Measurements from ENCODE around the gene ROBO1.
A peak's percentile ranks its signal among the peaks of the same experiment; 100 is the strongest.

The ROBO1 gene

DNA sequence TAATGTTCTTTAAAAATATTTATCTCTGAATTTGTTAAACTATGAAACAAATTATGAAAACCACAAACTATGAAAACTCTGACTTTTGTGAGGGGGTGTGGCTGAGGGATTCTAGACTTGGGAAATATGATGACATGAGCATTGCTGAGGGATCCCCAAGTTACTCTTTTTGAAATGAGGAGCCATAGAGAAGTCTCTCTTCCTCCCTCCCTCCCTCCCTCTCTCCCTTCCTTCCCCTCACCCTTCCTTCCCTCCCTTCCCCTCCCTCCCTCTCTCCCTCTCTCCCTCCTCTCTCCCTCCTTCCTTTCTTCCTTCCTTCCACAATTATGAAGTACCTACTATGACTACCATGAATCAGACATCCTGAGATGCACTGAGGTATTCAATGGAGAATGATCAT is 673.1 kb downstream of the ROBO1 start:
- Histone ChIP-seq H3K9ac (ENCODE audit: low read length) (no peak overlapping the region), H3K9me3 (replicated peaks; ENCODE audit: insufficient read depth, low read length) (no peaks in the 10 kb centered on the region), H3K79me2 (ENCODE audit: low read length) (no peaks in the 10 kb centered on the region), H3K36me3 (replicated peaks; ENCODE audit: insufficient read depth, low read length) (no peaks in the 10 kb centered on the region), H3K27me3 (replicated peaks; ENCODE audit: insufficient read depth, low read length) (no peaks in the 10 kb centered on the region), H3K4me2 (ENCODE audit: low read depth, low read length) (no peak overlapping the region), H3F3A (ENCODE audit: insufficient read depth, low read length) (no peaks in the 10 kb centered on the region), H2AFZ (ENCODE audit: low read length) (no peak overlapping the region), H3K4me3 (ENCODE audit: low read length) (no peak overlapping the region), H3K4me1 (ENCODE audit: low read length) (no peaks in the 10 kb centered on the region), H4K20me1 (ENCODE audit: insufficient read depth, low read length) (no peaks in the 10 kb centered on the region), H3K27ac (ENCODE audit: low read length) (no peak overlapping the region), H3K9me2 (replicated peaks; ENCODE audit: insufficient read depth, low read length) (no peaks in the 10 kb centered on the region)
- DNase-seq: no peak
- TF ChIP-seq EZH2 (optimal IDR thresholded peaks at IDR 0.05; ENCODE audit: low read depth, low read length) (no peak), EZH2phosphoT487 (IDR thresholded peaks at IDR 0.05; ENCODE audit: low read length) (no peak)
- TF ChIP-seq, protein P1, sequence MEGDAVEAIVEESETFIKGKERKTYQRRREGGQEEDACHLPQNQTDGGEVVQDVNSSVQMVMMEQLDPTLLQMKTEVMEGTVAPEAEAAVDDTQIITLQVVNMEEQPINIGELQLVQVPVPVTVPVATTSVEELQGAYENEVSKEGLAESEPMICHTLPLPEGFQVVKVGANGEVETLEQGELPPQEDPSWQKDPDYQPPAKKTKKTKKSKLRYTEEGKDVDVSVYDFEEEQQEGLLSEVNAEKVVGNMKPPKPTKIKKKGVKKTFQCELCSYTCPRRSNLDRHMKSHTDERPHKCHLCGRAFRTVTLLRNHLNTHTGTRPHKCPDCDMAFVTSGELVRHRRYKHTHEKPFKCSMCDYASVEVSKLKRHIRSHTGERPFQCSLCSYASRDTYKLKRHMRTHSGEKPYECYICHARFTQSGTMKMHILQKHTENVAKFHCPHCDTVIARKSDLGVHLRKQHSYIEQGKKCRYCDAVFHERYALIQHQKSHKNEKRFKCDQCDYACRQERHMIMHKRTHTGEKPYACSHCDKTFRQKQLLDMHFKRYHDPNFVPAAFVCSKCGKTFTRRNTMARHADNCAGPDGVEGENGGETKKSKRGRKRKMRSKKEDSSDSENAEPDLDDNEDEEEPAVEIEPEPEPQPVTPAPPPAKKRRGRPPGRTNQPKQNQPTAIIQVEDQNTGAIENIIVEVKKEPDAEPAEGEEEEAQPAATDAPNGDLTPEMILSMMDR (IDR thresholded peaks at IDR 0.05; ENCODE audit: low read length): no peak

DNA sequence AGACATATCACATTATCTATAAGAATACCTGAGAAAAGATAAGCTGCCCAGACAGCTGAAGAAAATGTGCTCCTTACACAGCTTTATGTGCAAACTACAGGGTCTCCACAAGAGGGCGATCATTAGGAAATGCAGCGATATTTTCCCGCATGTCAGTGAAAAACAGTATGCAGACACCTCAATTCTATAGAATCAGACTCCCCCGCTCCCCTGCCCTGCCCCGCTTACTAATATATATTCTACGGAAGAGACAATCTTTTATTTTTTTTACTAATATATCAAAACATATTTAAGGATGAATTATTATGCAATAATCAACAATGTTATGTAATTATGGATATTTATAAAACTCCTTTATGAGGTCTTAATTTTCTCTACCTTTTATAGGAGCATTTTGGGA is 681.3 kb downstream of the ROBO1 start:
- Histone ChIP-seq H3F3A (ENCODE audit: insufficient read depth, low read length) (no peaks in the 10 kb centered on the region), H3K27ac (ENCODE audit: low read length) (no peak overlapping the region), H2AFZ (ENCODE audit: low read length) (no peak overlapping the region), H3K9me2 (replicated peaks; ENCODE audit: insufficient read depth, low read length) (no peaks in the 10 kb centered on the region), H3K9ac (ENCODE audit: low read length) (no peak overlapping the region), H3K9me3 (replicated peaks; ENCODE audit: insufficient read depth, low read length) (no peaks in the 10 kb centered on the region), H4K20me1 (ENCODE audit: insufficient read depth, low read length) (no peaks in the 10 kb centered on the region), H3K4me1 (ENCODE audit: low read length) (no peaks in the 10 kb centered on the region), H3K79me2 (ENCODE audit: low read length) (no peaks in the 10 kb centered on the region), H3K4me3 (ENCODE audit: low read length) (no peak overlapping the region), H3K36me3 (replicated peaks; ENCODE audit: insufficient read depth, low read length) (no peaks in the 10 kb centered on the region), H3K27me3 (replicated peaks; ENCODE audit: insufficient read depth, low read length) (no peaks in the 10 kb centered on the region), H3K4me2 (ENCODE audit: low read depth, low read length) (no peak overlapping the region)
- TF ChIP-seq, protein P1 (IDR thresholded peaks at IDR 0.05; ENCODE audit: low read length): peak; percentile 67
- no peak for TF ChIP-seq EZH2phosphoT487 (IDR thresholded peaks at IDR 0.05; ENCODE audit: low read length)
- DNase-seq: peak; percentile 66

DNA sequence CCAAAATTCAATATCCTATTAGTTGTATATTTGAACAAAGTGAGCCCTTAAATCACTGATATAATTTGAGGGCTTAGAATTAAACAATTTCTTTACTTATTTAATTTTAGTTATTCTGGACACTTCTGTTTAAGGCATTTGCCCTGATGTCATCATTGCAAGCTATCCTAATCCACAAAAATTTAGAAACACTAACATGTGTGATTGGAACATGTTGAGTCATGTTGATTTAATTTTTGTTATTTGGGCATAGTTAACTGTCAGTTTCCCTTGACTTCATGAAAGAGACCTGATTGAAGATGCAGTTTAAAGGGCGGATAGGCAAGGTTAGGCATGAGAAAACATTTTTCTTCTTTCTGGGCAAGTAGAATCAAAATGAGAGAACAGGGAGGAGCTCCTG is 682.6 kb downstream of the ROBO1 start:
- no peak overlapping the region for H3K27ac ChIP-seq (ENCODE audit: low read length)
- H3K36me3 ChIP-seq (replicated peaks; ENCODE audit: insufficient read depth, low read length): no peaks in the 10 kb centered on the region
- no peak overlapping the region for H2AFZ ChIP-seq (ENCODE audit: low read length)
- no peak overlapping the region for H3K4me3 ChIP-seq (ENCODE audit: low read length)
- no peaks in the 10 kb centered on the region for H3K9me3 ChIP-seq (replicated peaks; ENCODE audit: insufficient read depth, low read length)
- H3K9me2 ChIP-seq (replicated peaks; ENCODE audit: insufficient read depth, low read length): no peaks in the 10 kb centered on the region
- H3K27me3 ChIP-seq (replicated peaks; ENCODE audit: insufficient read depth, low read length): no peaks in the 10 kb centered on the region
- H4K20me1 ChIP-seq (ENCODE audit: insufficient read depth, low read length): no peaks in the 10 kb centered on the region
- TF ChIP-seq EZH2 (optimal IDR thresholded peaks at IDR 0.05; ENCODE audit: low read depth, low read length): no peak
- TF ChIP-seq EZH2phosphoT487 (IDR thresholded peaks at IDR 0.05; ENCODE audit: low read length): no peak
- TF ChIP-seq, protein P1 (IDR thresholded peaks at IDR 0.05; ENCODE audit: low read length): no peak
- no peak overlapping the region for H3K9ac ChIP-seq (ENCODE audit: low read length)
- no peaks in the 10 kb centered on the region for H3K79me2 ChIP-seq (ENCODE audit: low read length)
- DNase-seq: no peak
- H3F3A ChIP-seq (ENCODE audit: insufficient read depth, low read length): no peaks in the 10 kb centered on the region
- no peaks in the 10 kb centered on the region for H3K4me1 ChIP-seq (ENCODE audit: low read length)
- H3K4me2 ChIP-seq (ENCODE audit: low read depth, low read length): no peak overlapping the region

Measured in MM.1S (cell line).